GM12875 (cell line): ENCODE data around the gene CLIC5.

Experiments used
- H3K4me3 ChIP-seq: one replicate; pipeline ENCODE4 v1.5.1; 2011; ENCODE audit warnings: low read depth, low read length, control low read depth
- CTCF ChIP-seq: IDR thresholded peaks from 2 replicates; pipeline ENCODE4 v1.5.1; 2011; ENCODE audit warnings: low read depth, mild to moderate bottlenecking, control low read depth, inconsistent platforms, low read length, moderate library complexity, borderline replicate concordance; ENCODE audit not compliant: insufficient read depth

CLIC5 gene

DNA sequence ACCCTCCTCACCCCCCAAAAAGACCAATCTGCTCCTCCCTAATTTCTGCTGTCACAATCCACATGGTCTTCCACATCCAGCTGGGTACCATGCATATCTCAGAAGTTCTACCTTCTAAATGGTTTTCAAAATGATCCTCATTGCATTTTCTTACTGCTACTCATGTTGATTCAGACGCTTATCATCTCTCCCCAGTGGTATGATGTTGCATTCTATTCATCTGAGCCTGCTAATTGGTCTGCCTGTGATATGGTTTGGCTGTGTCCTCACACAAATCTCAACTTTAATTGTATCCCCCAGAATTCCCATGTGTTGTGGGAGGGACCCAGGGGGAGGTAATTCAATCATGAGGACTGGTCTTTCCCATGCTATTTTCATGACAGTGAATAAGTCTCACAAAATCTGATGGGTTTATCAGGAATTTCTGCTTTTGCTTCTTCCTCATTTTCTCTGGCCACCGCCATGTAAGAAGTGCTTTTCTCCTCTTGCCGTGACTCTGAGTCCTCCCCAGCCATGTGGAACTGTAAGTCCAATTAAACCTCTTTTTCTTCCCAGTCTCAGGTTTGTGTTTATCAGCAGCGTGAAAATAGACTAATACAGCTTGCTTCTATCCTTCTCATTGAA lies 41.4 kb upstream of the CLIC5 start:
- H3K4me3 ChIP-seq: no peak overlapping the region
- no peak for TF ChIP-seq CTCF

DNA sequence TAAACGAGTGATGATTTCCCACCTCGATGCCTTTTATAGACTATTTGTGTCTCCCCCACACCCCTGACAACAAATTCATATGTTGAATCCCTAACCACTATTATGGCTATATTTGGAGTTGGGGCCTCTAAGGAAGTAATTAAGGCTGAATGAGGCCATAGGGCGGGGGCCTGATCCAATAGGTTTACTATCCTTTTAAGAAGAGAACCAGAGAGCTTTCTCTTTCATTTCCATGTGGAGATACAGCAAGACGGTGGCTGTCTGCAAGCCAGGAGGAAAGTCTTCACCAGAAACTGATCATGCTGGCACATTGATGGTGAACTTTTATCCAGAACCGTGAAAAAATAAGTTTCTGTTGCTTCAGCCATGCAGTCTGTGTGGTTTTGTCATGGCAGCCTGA lies 38.9 kb upstream of the CLIC5 start:
- TF ChIP-seq CTCF: no peak
- no peak overlapping the region for H3K4me3 ChIP-seq

- TF ChIP-seq CTCF: no peak
- no peak overlapping the region for H3K4me3 ChIP-seq
Observed at GRCh38 chr6:46053039-46053933, 37.6 kb upstream of the CLIC5 start.

- no peak overlapping the region for H3K4me3 ChIP-seq
- TF ChIP-seq CTCF: no peak
Observed at GRCh38 chr6:46052479-46052878, 36.8 kb upstream of the CLIC5 start.

DNA sequence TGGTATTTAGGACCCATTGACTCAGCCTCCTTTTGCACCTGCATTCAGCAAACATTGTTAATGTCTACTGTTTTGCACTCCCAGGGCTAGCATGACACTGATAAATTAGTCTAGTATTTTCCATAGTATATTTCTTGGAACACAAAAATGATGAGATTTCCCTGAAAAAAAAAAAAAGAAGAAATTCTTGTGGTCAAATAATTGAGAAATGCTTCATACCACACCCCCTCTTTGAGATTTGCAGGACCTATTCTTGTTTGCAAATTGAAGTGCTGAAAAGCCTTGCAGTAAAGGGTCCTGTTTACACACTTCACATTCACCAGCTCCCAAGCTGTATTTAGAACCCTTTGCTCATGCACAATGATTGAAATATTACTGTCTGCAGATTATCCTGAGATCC lies 36.3 kb upstream of the CLIC5 start:
- TF ChIP-seq CTCF: no peak
- no peak overlapping the region for H3K4me3 ChIP-seq

DNA sequence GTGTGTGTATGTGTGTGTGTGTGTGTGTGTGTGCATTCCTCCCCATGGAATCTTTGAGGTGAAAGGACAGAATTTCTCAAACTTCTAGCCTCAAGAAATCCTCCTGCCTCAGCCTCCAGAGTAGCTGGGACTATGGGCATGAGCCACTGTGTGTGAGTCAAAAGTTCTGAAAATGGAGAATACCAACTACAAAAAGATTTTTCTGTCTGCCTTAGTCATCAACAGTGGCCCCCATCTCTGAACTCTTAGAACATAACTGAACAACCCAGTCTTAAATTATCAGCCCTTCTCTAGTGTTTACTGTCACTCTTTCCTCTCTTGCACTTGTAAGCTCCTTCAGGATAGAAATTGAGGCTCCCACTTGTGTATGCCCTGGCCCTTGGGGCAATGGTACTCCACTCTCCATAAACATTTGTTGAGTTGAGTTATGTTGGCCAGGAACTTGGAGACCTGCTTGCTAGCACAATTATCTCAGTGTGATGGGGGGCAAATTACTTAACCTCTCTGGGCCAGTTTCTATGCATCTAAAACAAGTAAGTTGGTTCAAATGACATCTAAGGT lies 35.3 kb upstream of the CLIC5 start:
- H3K4me3 ChIP-seq: no peak overlapping the region
- no peak for TF ChIP-seq CTCF
